IPS DF 19.7 (cell line): ENCODE measurements around the gene CYB5R3.
"Not testable (repeated sequence)": the region's sequence is repeated elsewhere in the genome, so short reads cannot be mapped to it uniquely, and the experiment has no call there.

Source experiments
- DNase-seq: peaks from one replicate; pipeline ENCODE4 v3.0.0-alpha.2; 2013; ENCODE audit warnings: low read depth, low spot score

CYB5R3 gene

DNA sequence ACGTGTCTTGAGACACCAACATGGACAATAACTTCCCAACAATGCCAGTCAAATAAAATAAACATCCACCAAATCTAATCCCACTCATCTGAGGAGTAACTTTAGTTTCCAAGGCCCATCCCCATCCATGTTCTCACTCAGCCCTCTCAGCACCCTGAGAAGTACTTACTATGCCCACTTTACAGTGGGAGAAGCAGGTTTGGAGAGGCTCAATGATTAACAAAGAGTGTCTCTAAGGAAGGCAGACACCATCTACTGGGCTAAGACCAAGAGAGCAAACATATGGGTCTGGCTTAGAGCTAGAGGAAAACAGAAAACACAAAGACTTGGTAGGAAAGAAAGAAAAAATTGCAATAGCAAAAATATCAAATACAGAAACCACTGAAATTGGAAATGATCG is 45.8 kb downstream of the CYB5R3 start:
- DNase-seq = no peak

DNA sequence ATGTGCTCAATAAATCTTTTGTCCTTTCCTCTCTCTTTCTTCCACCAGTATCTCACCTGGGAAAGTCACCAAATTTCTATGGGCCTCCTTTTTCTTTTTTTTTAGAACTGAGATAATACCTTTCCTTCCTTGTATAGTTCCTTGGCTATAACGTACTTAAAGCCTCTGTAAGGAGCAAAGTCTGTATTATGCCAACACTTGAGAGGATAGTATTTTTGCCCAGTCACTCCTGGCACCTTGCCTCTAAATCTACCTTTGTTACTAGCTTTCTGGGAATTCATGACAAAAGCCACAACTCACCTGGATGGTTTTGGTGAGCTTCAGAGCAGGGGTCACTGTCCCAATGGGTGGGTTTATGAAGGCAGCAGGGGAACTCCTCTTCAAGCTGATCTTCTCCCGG is 46.7 kb downstream of the CYB5R3 start:
- DNase-seq = no peak

- DNase-seq = no peak
These were observed 47.2 kb downstream of the CYB5R3 start for GRCh38 chr22:42601879-42602465.

GRCh38 chr22:42596863-42597530 is 52.2 kb downstream of the CYB5R3 start:
- DNase-seq = no peak

- no peak for DNase-seq
These were observed 52.9 kb downstream of the CYB5R3 start for GRCh38 chr22:42596336-42596735.

GRCh38 chr22:42595434-42595833 is 53.8 kb downstream of the CYB5R3 start:
- DNase-seq = no peak

DNA sequence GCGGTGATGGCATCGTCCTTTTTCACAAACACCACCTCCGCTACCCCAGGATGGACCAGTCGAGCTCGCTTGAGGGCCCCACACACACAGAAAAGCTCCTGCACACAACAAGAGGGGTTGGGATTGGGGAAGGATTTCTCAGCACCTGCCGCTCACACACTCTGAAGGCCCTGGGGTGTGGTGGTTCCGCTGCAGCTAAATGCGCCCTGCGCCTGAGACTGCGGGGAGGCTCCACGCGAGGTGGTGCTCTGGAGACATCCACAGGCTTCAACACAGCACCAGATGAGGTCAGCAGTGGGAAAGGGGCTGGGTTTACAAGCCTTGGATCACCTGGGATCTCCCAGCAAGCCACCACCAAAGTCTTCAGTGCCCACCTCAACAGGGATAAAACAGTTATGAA is 57.2 kb downstream of the CYB5R3 start:
- DNase-seq = no peak

- DNase-seq = no peak
These were observed 61.5 kb downstream of the CYB5R3 start for GRCh38 chr22:42587588-42588175.

GRCh38 chr22:42586381-42586780 is 62.8 kb downstream of the CYB5R3 start:
- DNase-seq = no peak

DNA sequence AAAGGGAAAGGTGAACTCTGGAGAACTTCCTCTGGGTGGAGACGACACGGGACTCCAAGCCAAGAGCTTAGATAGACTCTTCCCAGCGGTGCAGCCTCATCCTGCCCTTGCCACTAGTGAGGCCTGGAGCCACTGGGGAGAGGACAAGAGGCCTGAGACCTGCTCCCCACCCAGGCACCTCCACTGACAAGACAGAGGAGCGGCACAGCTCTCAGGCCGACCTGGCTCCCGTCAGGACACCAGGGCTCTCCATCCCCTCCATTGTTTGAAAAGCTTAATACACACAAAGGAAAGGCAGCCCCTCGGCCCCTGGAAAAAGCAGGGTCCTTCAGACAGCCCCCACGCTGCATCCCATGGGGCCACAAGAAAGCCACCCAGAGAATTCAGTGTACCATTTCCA is 64.1 kb downstream of the CYB5R3 start:
- DNase-seq = no peak

- no peak for DNase-seq
These were observed 64.7 kb downstream of the CYB5R3 start for GRCh38 chr22:42584364-42584940.

- DNase-seq = no peak
These were observed 66.2 kb downstream of the CYB5R3 start for GRCh38 chr22:42582987-42583386.

DNA sequence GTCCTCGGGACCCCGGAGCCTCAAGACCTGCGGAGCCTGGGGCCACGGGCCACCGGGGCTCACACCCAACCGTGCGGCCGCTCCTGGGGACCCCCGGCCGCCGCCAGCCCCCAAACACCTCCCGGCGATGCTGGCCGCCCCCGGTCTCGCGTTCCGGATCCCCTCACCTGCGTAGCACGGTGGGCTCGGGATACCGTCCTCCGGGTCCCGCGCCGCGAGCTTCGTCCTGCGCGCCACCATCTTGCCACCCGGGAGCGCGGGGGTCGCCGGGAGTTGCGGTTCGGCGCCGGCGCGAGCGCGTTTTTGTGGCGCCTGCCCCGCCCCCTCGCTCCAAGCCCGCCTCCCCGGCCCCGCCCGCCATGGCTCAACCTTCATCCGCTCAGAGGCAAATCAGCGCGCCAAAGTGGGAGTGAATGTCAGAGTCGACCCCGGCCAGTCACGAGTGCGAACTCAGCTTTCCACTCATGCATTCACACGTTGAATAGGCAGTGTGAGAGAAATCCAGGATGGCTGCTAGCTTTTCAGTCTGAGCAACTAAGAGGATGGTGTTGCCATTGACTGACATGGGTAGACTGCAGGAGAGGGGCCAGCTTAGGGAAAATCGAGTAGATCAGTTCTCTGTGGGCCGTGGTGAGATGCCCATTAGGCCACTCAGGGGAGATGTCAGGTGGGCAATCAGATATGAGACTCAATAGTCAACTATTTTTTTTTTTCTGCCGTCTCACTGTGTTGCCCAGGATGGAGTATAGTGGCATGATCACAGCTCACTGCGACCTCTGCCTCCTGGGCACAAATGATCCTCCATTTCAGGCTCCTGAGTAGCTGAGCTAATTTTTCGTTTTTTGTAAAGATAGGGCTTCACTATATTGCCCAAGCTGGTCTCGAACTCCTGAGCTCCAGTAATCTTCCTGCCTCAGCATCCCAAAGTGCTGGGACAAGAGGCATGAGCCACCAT is 67.2 kb downstream of the CYB5R3 start:
- DNase-seq = no peak

- DNase-seq = not testable (repeated sequence)
These were observed 67.9 kb downstream of the CYB5R3 start for GRCh38 chr22:42581194-42581761.

- not testable (repeated sequence) for DNase-seq
These were observed 69.2 kb downstream of the CYB5R3 start for GRCh38 chr22:42580040-42580439.

DNA sequence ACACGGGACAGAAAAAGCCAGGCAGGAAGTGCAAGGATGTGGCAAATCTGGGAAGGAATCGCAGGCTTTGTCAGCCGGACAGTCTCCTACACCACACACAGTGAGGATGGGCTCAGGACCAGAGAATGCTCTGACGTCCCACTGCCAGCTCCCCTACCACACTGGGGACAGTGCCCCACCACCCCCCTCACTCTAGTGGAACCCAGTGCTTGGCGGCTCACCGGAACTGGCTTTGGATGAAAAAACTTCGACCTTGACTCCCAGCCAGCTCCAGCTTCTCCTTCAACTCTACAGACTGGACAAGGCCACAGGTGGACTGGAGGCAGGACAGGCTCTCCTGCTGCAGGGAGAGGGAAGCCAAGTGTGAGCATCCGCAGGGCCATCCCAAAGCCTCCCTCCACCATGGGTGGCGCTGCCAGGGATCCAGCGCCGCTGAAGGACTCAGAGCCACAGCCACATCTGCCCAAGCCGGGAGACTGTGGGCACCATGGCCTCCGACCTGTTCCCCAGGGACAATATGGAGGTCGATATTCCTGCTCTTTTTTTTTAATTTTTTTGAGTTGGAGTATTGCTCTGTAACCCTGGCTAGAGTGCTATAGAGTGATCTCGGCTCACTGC is 71.5 kb downstream of the CYB5R3 start:
- no peak for DNase-seq

DNA sequence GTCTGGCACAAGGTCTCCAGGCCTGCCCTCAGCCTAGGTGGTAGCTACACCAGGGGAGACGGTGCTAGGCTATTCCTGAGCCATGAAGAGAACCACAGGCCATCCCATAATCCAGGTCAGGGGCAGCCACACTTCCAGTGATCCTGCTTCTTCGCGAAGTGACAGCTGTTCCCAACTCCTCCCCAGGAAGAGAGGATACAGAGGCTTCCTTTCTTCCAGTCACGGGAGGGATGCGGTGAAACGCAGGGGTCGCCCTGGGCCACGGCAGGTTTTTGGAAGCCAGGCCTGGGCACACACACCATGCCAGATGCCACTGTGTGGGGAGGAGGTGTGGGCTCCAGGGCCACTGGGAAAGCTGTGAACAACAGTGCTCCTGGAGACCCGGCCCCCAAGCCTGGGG is 72.1 kb downstream of the CYB5R3 start:
- DNase-seq = not testable (repeated sequence)

DNA sequence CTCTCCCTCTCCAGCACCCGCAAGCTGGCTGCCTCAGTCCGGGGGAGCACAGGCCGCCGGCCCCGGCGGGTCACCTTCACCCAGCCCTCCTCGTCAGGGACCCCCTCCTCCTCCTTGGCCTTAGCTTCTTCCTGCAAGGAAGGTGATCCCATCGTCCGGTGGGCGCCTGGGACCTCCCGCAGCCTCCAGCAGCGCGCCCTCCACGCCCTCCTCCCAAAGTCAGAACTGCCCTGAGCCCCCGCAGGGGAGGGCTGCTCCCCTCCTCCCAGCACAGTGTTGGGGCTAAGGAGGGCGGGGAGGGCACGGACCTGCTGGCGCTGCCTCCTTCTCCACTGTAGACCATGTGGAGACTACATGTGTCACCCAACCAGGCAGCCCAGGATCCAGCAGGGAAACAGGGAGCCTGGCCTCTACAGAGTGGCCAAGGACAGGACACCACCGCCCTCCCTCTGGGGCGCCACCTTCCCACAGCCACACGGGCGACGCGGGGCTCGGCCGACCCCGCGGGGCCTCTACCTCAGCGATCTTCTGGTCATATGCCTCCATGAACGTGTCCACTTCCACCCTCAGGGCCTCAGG is 73.1 kb downstream of the CYB5R3 start:
- DNase-seq = not testable (repeated sequence)

GRCh38 chr22:42574468-42574867 is 74.7 kb downstream of the CYB5R3 start:
- not testable (repeated sequence) for DNase-seq

- not testable (repeated sequence) for DNase-seq
These were observed 75.1 kb downstream of the CYB5R3 start for GRCh38 chr22:42574046-42574445.

DNA sequence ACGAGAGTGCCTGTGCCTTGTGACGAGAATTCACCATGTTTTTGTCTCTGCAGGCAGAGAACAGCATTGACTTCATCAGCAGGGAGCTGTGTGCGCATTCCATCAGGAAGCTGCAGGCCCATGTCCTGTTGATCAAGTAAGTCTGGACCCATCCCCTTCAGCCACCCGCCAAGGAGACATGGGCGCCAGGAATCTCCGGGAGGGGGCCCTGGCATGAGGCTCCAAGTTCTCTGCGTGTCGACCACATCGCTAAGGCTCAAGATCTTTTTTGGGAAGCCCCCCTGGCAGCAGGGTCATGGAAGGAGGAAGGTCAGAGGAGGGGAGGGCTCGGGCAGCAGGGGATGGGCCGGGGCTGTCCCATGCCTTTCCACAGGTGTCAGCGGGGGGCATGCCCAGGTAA is 78.1 kb downstream of the CYB5R3 start:
- not testable (repeated sequence) for DNase-seq
